AG04449 (cell line): ENCODE results near the gene KIF14.
A peak's percentile ranks its signal among the peaks of the same experiment; 100 is the strongest.

Experiments used
- CTCF ChIA-PET: fragments of 350-600 bp; formaldehyde crosslinking; extraction: SDS; loops from one replicate; lab custom pipeline; 2021; ENCODE audit warnings: antibody characterized with exemption; lab: Yijun Ruan, JAX
- POLR2A ChIA-PET: fragments of 400-600, 350-600 bp; formaldehyde crosslinking; extraction: SDS; loops from one replicate; lab custom pipeline; 2020; ENCODE audit warnings: antibody characterized with exemption, inconsistent platforms; lab: Yijun Ruan, JAX
- DNase-seq: peaks from one replicate; pipeline ENCODE4 v3.0.0-alpha.2; 2010; ENCODE audit warnings: low read depth, low spot score
- H3K4me3 ChIP-seq: 2 replicates; pipeline ENCODE4 v1.5.1; 2011; ENCODE audit warnings: low read depth, mild to moderate bottlenecking, control low read depth, low read length
- TF ChIP-seq, protein P1 (sequence below): IDR thresholded peaks from one replicate; pipeline ENCODE4 v1.5.1; 2011; ENCODE audit warnings: mild to moderate bottlenecking, moderate library complexity, low read length, control low read depth, inconsistent platforms; ENCODE audit not compliant: insufficient read depth; ENCODE audit errors: missing control alignments

The KIF14 gene

DNA sequence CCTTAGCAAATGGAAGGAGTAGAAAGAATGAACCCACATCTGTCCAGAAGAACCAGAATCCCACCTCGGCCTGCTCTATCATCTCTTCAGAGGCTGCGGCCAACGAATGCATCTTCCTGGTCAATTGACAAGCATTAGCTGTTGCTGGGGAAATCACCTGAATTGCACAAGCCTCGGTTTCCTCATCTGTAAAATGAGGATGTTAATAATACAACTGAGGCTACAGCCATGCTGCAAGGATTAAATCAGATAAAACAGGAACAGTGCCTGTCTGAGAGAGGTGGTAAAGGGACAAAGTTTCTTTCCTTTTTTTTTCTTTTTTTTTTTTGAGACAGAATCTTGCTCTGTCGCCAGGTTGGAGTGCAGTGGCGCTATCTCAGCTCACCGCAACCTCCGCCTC, 99.8 kb downstream of the KIF14 start:
- TF ChIP-seq, protein P1, sequence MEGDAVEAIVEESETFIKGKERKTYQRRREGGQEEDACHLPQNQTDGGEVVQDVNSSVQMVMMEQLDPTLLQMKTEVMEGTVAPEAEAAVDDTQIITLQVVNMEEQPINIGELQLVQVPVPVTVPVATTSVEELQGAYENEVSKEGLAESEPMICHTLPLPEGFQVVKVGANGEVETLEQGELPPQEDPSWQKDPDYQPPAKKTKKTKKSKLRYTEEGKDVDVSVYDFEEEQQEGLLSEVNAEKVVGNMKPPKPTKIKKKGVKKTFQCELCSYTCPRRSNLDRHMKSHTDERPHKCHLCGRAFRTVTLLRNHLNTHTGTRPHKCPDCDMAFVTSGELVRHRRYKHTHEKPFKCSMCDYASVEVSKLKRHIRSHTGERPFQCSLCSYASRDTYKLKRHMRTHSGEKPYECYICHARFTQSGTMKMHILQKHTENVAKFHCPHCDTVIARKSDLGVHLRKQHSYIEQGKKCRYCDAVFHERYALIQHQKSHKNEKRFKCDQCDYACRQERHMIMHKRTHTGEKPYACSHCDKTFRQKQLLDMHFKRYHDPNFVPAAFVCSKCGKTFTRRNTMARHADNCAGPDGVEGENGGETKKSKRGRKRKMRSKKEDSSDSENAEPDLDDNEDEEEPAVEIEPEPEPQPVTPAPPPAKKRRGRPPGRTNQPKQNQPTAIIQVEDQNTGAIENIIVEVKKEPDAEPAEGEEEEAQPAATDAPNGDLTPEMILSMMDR, result no peak
- no peak for DNase-seq
- ChIA-PET POLR2A (no interaction called here), CTCF (interaction anchor here (1.4 to 1.5 kb wide), 2 partner anchors 9 to 10 kb away, joined by 5 to 6 read pairs; no protein-coding TSS in a partner anchor)
- H3K4me3 ChIP-seq, result no peak overlapping the region

DNA sequence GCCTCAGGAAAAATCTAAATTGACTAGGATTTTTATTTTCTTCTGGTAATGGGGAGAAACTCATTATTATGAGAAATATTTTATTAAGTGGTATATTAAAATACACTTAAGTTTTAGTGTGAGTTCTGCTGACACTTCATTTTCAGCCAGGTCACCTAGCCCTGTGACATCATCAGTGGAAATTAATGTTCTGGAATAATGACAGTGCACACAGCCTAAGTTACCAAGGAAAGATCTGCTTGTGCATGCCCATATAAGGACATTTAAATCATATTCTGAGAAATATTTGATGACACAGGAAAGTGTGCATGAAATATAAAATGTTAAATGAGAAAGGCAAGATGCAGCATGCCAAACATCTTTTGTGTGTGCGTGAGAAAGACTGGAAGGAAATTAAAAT, 102.0 kb downstream of the KIF14 start:
- ChIA-PET POLR2A (no interaction called here), CTCF (interaction anchor here (0.9 to 1.2 kb wide), 2 partner anchors 10 to 40 kb away, joined by 3 to 4 read pairs; no protein-coding TSS in a partner anchor)
- DNase-seq, result no peak
- no peak overlapping the region for H3K4me3 ChIP-seq
- TF ChIP-seq, protein P1, result no peak

GRCh38 chr1:200512191-200512590, 108.4 kb downstream of the KIF14 start:
- TF ChIP-seq, protein P1, result no peak
- ChIA-PET POLR2A (interaction anchor here (0.6 kb wide), 1 partner anchor 61 kb away, joined by 4 read pairs; no protein-coding TSS in a partner anchor), CTCF (interaction anchor here (0.6 to 8.7 kb wide), 10 partner anchors 9 to 827 kb away, joined by 3 to 99 read pairs (median 4); no protein-coding TSS in a partner anchor)
- peak; percentile 23 for DNase-seq
- no peak overlapping the region for H3K4me3 ChIP-seq

DNA sequence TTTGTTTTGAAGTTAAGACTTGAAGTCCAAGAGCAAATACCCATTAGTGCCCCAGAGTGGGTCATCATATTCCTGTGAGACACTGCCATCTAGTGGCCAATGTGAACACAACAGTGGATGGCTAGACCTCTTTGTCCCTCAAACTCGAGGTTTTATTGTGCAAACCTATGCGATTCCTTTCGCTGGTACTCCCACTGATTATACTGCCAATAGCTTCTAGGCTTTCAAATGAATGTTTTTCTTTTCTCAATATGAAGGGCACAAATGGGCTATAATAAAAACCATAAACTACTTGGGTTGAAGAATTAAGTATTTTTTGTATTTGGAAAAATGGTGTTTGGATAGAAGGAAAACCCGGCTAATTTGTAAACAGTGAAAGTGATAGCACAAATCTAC, 110.3 kb downstream of the KIF14 start:
- CTCF ChIA-PET, result interaction anchor here (0.6 to 8.7 kb wide), 39 partner anchors 10 to 958 kb away, joined by 3 to 99 read pairs (median 4); no protein-coding TSS in a partner anchor
- no peak overlapping the region for H3K4me3 ChIP-seq
- TF ChIP-seq, protein P1, result peak; percentile 73
- POLR2A ChIA-PET, result no interaction called here
- DNase-seq, result peak; percentile 41

- TF ChIP-seq, protein P1, result no peak
- POLR2A ChIA-PET, result no interaction called here
- DNase-seq, result no peak
- CTCF ChIA-PET, result interaction anchor here (1.2 to 8.7 kb wide), 3 partner anchors 10 to 822 kb away, joined by 3 to 99 read pairs (median 3); no protein-coding TSS in a partner anchor
- no peak overlapping the region for H3K4me3 ChIP-seq
Observed at GRCh38 chr1:200506471-200506870, 114.1 kb downstream of the KIF14 start.

DNA sequence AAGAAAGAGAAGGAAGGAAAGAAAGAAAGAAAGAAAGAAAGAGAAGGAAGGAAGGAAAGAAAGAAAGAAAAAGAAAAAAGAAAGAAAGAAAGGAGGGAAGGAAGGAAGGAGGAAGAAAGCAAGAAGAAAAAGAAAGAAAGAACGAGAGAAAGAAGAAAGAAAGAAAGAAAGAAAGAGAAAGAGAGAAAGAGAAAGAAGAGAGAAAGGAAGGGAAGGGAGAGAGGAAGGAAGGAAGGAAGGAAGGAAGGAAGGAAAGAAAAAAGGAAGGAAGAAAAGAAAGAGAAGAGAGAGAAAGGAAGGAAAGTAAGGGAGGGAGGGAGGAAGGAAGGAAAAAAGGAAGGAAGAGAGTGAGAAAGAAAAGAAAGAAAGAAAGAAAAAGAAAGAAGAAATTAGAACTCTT, 115.3 kb downstream of the KIF14 start:
- H3K4me3 ChIP-seq, result no peak overlapping the region
- no peak for DNase-seq
- POLR2A ChIA-PET, result no interaction called here
- CTCF ChIA-PET, result interaction anchor here (1.5 kb wide), 1 partner anchor 11 kb away, joined by 3 read pairs; no protein-coding TSS in a partner anchor
- TF ChIP-seq, protein P1, result no peak
